Activated CD8-positive, alpha-beta memory T cell treated with anti-CD3 and anti-CD28 coated beads for 1 hour (primary cell): Measurements from ENCODE around the gene TAF11L5.
"Not testable (repeated sequence)": the region's sequence is repeated elsewhere in the genome, so short reads cannot be mapped to it uniquely, and the experiment has no call there.

Experiments
- DNase-seq, 2 donors: peaks; one replicate each; pipeline ENCODE4 v3.0.0-alpha.2; 2020; ENCODE audit warnings: low read depth in 1 of 2; ENCODE audit errors: extremely low read depth in 1 of 2

The TAF11L5 gene

GRCh38 chr5:17524935-17525334, at the start of gene TAF11L5:
Gene TAF11L5, plus strand, starts transcription at chr5:17525235.
- not testable (repeated sequence) for DNase-seq

GRCh38 chr5:17477043-17477442, 48.0 kb upstream of the TAF11L5 start:
- DNase-seq, result no peak

DNA sequence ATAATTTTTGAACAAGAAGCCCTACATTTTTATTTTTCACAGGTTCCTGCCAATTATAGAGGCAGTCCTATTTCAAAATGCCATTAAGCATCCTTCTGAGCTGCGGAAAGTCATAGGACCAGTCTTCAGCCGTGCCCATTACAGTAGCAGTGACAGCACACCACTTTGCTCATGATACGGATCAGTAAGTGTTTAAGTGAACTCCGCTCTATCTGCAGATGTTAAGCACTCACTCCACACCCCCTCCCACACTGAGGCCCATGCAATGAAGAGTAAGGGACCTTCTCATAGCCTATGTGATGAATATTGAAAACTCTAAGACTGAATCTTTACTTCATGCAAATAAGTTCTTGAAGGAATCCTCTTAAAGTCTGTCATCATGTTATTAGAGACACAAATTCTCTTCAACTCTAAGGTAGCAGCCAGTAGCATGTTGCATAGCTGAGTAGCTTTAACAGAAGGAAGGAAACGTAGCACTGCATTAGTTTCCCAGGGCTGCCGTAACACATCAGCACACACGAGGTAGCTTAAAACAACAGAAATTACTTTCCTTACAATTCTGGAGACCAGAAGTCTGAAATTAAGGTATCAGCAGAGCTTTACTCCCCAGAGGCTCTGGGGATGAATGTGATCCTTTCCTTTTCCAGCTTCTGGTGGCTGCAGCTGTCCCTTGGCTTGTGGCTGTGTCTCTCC, 47.3 kb upstream of the TAF11L5 start:
- DNase-seq, result no peak

DNA sequence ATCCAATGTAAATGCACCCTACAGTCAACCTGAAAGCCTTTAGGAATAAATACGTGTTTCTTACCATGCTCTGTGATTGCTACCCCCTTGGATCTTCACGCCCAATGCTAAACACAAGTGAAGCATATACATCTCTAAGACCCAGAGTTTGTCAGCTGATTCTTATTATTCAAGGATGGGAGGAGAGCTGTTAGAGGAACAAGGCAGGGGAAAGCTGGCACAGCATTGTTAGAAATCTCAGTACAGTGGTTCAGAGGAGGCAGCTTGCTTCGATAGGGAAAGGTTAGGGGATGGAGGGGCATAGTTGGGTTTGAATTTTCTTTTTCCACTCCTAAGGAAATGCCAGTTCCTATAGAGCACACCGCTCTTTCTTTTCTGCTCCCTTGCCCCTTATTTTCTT, 43.7 kb upstream of the TAF11L5 start:
- no peak for DNase-seq

DNA sequence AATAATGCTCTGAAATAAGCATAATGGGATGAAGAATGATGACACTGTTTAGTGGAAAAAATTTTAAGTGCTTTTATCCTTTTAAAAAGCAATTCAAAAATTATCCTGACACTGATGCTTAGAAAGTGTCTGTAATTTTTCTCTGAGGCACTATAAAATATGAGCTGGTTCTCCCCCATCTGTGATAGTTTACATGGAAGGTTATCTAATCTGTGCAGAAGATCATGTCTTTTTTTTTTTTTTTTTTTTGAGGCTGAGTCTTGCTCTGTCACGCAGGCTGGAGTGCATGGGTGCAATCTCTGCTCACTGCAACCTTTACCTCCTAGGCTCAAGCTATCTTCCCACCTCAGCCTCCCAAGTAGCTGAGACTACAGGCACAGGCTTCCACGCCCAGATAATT, 42.2 kb upstream of the TAF11L5 start:
- DNase-seq, result no peak

GRCh38 chr5:17486464-17487173, 38.4 kb upstream of the TAF11L5 start:
- DNase-seq, result not testable (repeated sequence)

GRCh38 chr5:17487174-17487512, 37.9 kb upstream of the TAF11L5 start:
- no peak for DNase-seq

DNA sequence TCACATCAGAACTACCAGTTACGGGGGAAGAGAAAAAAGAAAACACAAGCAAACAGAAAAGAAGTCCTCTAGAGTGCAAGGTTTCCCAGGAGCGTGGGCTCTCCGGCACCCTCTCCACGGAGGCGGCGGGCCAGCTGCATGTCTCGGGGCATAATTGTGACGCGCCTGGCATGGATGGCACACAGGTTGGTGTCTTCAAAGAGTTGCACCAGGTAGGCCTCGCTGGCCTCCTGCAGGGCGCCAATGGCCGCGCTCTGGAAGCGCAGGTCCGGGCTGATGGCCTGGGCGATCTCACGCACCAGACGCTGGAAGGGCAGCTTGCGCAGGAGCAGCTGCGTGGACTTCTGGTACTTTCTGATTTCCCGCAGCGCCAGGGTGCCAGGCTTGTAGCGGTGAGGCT, 33.8 kb upstream of the TAF11L5 start:
- not testable (repeated sequence) for DNase-seq

DNA sequence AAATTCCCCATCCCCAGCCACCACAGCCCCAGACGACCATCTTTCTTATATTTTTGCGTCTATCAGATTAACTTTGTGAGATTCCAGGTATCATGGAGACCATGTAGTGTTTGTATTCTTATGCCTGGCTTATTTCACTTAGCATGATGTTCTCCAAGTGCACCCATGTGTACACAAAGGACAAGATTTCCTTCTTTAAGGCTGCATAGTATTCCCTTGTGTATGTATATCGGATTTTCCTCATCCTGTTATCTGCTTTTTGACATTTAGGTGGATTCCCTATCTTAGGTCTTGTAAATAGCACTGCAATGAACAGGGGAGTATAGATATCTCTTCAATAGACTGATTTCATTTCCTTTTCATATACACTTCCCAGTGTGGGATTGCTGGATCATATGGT, 32.3 kb upstream of the TAF11L5 start:
- no peak for DNase-seq

GRCh38 chr5:17497446-17497845, 27.6 kb upstream of the TAF11L5 start:
- DNase-seq, result no peak

DNA sequence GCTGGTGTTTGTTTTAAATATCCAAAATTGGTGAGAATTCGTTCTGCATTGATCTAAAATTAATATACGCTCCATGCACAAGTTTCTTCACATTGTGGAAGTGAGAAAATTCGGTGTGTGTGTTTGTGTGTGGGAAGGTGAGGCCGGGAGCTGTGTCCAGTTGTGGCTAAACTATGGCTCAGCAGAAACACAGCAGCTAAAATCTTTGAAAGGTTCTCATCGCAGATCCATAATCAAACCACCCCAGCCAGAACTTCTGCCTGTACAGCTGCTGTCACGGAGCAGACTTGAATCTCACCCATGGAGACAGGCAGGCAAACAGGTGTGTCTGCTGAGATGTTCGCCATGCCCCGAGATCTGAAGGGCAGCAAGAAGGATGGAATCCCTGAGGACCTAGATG, 27.1 kb upstream of the TAF11L5 start, which contains the start of gene TAF11L2:
TAF11L2 (plus strand) TSS at position 301 of the 400 bp plus-strand sequence.
- not testable (repeated sequence) for DNase-seq

- no peak for DNase-seq
Measured at GRCh38 chr5:17511775-17512325, 13.2 kb upstream of the TAF11L5 start.

DNA sequence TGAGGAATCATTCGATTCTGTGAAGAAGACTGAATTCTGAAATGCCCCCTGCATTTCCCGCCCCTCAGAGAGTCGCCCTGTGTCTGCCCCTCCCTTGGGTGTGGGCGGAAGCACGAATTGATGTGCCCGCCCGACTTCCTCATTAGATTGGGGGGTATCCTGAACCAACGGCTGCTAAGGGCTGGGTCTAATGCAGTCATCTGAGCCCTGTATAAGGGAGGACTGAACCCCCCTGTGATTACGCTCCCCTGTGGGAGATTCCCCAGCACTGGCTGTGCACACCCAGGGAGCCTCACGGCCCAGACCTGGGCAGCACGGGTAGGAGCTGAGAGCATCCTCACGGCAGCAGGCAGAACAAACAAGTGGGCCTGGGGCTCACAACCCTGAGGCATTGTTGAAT, 7.5 kb upstream of the TAF11L5 start:
- DNase-seq, result not testable (repeated sequence)

DNA sequence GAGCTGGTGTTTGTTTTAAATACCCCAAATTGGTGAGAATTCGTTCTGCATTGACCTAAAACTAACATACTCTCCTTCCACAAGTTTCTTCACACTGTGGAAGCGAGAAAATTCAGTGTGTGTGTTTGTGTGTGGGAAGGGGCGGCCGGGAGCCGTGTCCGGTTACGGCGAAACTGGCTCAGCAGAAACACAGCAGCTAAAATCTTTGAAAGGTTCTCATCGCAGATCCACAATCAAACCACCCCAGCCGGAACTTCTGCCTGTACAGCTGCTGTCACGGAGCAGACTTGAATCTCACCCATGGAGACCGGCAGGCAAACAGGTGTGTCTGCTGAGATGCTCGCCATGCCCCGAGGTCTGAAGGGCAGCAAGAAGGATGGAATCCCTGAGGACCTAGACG, 7.0 kb upstream of the TAF11L5 start, which contains the start of gene TAF11L3:
TAF11L3 (plus strand) TSS at position 301 of the 400 bp plus-strand sequence.
- DNase-seq, result not testable (repeated sequence)

DNA sequence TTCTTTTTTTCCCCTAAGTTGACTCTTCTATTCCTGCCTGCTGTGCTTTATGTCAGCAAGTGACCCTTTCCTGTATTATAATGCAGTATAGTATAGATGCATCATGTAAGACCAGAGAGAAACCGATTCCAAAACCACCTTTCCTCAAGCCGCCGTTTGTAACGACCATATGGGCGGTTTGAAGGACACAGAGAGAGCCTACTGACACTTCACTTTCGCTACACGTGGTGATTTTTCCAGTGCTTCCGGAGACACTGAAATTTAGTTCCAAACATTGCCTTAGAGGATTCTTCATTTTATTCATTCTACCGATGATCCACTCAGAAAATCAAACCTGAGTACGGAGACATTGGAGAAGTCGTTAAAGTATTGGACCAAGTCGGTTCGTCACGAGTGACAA, 5.5 kb upstream of the TAF11L5 start:
- not testable (repeated sequence) for DNase-seq

DNA sequence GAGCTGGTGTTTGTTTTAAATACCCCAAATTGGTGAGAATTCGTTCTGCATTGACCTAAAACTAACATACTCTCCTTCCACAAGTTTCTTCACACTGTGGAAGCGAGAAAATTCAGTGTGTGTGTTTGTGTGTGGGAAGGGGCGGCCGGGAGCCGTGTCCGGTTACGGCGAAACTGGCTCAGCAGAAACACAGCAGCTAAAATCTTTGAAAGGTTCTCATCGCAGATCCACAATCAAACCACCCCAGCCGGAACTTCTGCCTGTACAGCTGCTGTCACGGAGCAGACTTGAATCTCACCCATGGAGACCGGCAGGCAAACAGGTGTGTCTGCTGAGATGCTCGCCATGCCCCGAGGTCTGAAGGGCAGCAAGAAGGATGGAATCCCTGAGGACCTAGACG, 3.5 kb upstream of the TAF11L5 start, which contains the start of gene TAF11L4:
TAF11L4 (plus strand) TSS at position 301 of the 400 bp plus-strand sequence.
- not testable (repeated sequence) for DNase-seq

- not testable (repeated sequence) for DNase-seq
Measured at GRCh38 chr5:17526504-17526903, 1.5 kb downstream of the TAF11L5 start.

DNA sequence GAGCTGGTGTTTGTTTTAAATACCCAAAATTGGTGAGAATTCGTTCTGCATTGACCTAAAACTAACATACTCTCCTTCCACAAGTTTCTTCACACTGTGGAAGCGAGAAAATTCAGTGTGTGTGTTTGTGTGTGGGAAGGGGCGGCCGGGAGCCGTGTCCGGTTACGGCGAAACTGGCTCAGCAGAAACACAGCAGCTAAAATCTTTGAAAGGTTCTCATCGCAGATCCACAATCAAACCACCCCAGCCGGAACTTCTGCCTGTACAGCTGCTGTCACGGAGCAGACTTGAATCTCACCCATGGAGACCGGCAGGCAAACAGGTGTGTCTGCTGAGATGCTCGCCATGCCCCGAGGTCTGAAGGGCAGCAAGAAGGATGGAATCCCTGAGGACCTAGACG, 3.3 kb downstream of the TAF11L5 start, which contains the start of gene TAF11L6:
TAF11L6 (plus strand) TSS at position 301 of the 400 bp plus-strand sequence.
- not testable (repeated sequence) for DNase-seq
